ENCODE results near the gene GPR146. TPM values are rescaled to one million over a fixed set of nuclear protein-coding genes. Genes with fewer than 3 reads are reported as not detected.

Gene GPR146
- polyA plus RNA-seq, 3 donors = 0.48 to 0.92 (median 0.48) TPM

DNA sequence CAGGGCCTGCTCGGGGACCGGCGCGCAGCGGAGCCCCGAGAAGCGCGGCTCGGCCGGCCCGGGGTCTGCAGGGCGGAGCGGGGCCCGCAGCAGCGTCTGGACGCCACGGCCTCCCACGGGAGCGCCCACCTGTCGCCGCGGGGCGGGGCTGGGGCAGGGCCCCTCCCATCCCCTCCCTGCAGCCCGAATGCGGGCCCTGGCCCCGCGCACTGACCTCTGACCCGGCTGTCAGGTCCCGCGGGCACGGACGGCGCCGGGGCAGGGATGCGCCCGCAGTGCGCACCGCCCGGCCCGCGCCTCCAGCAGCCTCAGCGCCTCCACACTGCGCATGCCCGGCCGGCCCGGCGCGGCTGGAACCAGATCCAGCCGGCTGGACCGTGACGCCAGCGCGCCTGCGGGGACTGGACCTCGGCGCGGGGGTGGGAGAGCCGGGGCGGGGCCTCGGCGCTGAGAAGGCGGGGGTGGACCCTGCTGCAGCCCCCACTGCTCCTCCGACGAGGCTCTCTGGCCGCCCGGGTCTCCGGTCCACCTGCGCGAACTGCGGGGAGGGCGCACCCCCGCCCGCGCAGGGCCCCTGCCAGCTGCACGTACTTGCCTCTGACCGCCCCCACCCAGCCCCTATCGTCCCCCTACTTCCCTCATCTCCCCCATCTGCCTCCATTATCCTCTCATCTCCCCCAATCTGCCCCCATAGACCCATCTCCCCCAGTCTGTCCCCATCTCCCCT lies 16.1 kb upstream of the GPR146 start:
- Histone ChIP-seq H2AFZ (ENCODE audit: insufficient read depth, low read depth, low read length, poor library complexity, severe bottlenecking) (peak overlapping the region; percentile 74), H3K4me3 (replicated peaks in 1 of 3; ENCODE audit: low read depth in 2 of 3, low read length in 3 of 3) (peak overlapping the region; percentile 28 to 72 (median 41)), H3K4me2 (replicated peaks; ENCODE audit: extremely low read depth, low read length, poor library complexity, severe bottlenecking) (peak overlapping the region; percentile 88), H3K36me3 (replicated peaks in 1 of 2; ENCODE audit: control insufficient read depth in 1 of 2, insufficient read depth in 2 of 2, low read length in 2 of 2) (peaks cover 9 to 14% of the 10 kb centered on the region in 2 donors), H4K20me1 (ENCODE audit: insufficient read depth, low read length) (peaks cover 36% of the 10 kb centered on the region), H3K79me2 (ENCODE audit: insufficient read depth, low read length) (peaks cover 32% of the 10 kb centered on the region), H3K27me3 (ENCODE audit: control insufficient read depth in 2 of 2, insufficient read depth in 2 of 2, low read length in 2 of 2) (no peaks in the 10 kb centered on the region), H3K9ac (ENCODE audit: insufficient read depth, low read length, poor library complexity, severe bottlenecking) (peak overlapping the region; percentile 78), H3K27ac (ENCODE audit: low read depth in 1 of 2, low read length in 2 of 2) (peak overlapping the region; percentile 77 to 89), H3K4me1 (ENCODE audit: control insufficient read depth in 1 of 2, insufficient read depth in 2 of 2, low read length in 2 of 2) (peaks cover 49 to 68% of the 10 kb centered on the region in 2 donors), H3K9me3 (replicated peaks in 1 of 2; ENCODE audit: control insufficient read depth in 1 of 2, insufficient read depth in 1 of 2, low read length in 2 of 2) (peaks cover 0 to under 1% of the 10 kb centered on the region in 2 donors)
- Mint-ChIP-seq H3K36me3 (peaks cover 13 to 25% of the 10 kb centered on the region in 2 donors), H3K4me3 (peak overlapping the region; percentile 48 to 83), H3K4me1 (peaks cover 44% of the 10 kb centered on the region), H3K27me3 (ENCODE audit: low read depth in 3 of 3) (peaks cover 0 to 8% (median 5%) of the 10 kb centered on the region in 3 donors), H3K27ac (peak overlapping the region in 6 of 7 donors; percentile 86 to 94 (median 93)), H3K9me3 (peaks cover under 1 to 6% (median 2%) of the 10 kb centered on the region in 7 donors)
- TF ChIP-seq, protein P1, sequence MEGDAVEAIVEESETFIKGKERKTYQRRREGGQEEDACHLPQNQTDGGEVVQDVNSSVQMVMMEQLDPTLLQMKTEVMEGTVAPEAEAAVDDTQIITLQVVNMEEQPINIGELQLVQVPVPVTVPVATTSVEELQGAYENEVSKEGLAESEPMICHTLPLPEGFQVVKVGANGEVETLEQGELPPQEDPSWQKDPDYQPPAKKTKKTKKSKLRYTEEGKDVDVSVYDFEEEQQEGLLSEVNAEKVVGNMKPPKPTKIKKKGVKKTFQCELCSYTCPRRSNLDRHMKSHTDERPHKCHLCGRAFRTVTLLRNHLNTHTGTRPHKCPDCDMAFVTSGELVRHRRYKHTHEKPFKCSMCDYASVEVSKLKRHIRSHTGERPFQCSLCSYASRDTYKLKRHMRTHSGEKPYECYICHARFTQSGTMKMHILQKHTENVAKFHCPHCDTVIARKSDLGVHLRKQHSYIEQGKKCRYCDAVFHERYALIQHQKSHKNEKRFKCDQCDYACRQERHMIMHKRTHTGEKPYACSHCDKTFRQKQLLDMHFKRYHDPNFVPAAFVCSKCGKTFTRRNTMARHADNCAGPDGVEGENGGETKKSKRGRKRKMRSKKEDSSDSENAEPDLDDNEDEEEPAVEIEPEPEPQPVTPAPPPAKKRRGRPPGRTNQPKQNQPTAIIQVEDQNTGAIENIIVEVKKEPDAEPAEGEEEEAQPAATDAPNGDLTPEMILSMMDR (IDR thresholded peaks at IDR 0.05) = no peak
- WGBS (ENCODE audit: insufficient coverage) = under 1% methylated on average over 66 of the region's 77 CpGs
- intact Hi-C loops (cut with micrococcal nuclease) = loop anchor here in 1 of 2 donors (2.0 kb wide), 1 partner anchor 17 kb away; the partner anchor contains the start of gene GPR146
- DNase-seq = peak; percentile 81 to 83 (median 81)

DNA sequence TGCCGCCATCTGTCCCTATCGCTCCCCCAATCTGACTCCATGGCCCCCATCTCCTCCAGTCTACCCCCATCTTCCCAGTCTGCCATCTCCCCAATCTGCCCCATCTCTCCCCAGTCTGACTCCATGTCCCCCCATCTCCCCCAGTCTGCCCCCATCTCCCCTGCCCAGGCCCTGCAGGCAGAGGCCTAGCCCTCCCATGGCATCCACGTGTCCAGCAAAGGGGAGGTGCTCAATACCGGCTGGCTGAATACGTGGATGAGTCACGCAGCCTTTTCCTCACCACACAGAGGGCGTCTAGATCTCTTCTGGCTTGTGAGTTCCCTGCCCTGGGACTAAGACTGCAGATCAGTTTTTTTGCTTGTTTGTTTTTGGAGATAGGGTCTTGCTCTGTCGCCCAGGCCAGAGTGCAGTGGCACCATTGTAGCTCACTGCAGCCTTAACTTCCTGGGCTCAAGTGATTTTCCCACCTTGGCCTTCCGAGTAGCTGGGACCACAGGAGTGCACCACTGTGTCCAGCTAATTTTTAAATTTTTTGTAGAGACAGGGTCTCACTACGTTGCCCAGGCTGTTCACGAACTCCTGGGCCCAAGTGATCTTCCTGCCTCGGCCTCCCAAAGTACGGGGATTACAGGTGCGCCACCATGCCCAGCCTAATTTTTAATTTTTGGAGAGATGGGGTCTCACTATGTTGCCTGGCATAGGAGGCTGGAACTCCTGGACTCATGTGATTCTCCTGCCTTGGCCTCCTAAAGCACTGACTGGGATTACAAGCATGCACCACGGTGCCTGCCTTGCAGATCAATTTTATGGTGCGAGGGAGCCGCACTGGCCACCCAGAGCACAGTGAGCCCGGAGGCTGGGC lies 15.3 kb upstream of the GPR146 start:
- Mint-ChIP-seq H3K27ac (peak overlapping the region; percentile 86 to 94 (median 93)), H3K4me3 (peak overlapping the region; percentile 48 to 57), H3K4me1 (peaks cover 44% of the 10 kb centered on the region), H3K9me3 (no peaks in the 10 kb centered on the region), H3K36me3 (peaks cover 13 to 22% of the 10 kb centered on the region in 2 donors), H3K27me3 (ENCODE audit: low read depth in 3 of 3) (peaks cover 0 to 8% (median 4%) of the 10 kb centered on the region in 3 donors)
- H3K27ac ChIP-seq (ENCODE audit: low read depth in 1 of 2, low read length in 2 of 2) = peak overlapping the region; percentile 77 to 89
- 53% methylated on average over 16 of the region's 18 CpGs for WGBS (ENCODE audit: insufficient coverage)
- H3K9me3 ChIP-seq (replicated peaks in 1 of 2; ENCODE audit: control insufficient read depth in 1 of 2, insufficient read depth in 1 of 2, low read length in 2 of 2) = no peaks in the 10 kb centered on the region
- H3K4me2 ChIP-seq (replicated peaks; ENCODE audit: extremely low read depth, low read length, poor library complexity, severe bottlenecking) = peak overlapping the region; percentile 88
- peak overlapping the region; percentile 74 for H2AFZ ChIP-seq (ENCODE audit: insufficient read depth, low read depth, low read length, poor library complexity, severe bottlenecking)
- peaks cover 9 to 14% of the 10 kb centered on the region in 2 donors for H3K36me3 ChIP-seq (replicated peaks in 1 of 2; ENCODE audit: control insufficient read depth in 1 of 2, insufficient read depth in 2 of 2, low read length in 2 of 2)
- peaks cover 25% of the 10 kb centered on the region for H3K79me2 ChIP-seq (ENCODE audit: insufficient read depth, low read length)
- H3K27me3 ChIP-seq (ENCODE audit: control insufficient read depth in 2 of 2, insufficient read depth in 2 of 2, low read length in 2 of 2) = no peaks in the 10 kb centered on the region
- H3K4me1 ChIP-seq (ENCODE audit: control insufficient read depth in 1 of 2, insufficient read depth in 2 of 2, low read length in 2 of 2) = peaks cover 47 to 65% of the 10 kb centered on the region in 2 donors
- TF ChIP-seq, protein P1 (IDR thresholded peaks at IDR 0.05) = no peak
- H3K9ac ChIP-seq (ENCODE audit: insufficient read depth, low read length, poor library complexity, severe bottlenecking) = peak overlapping the region; percentile 78
- intact Hi-C loops (cut with micrococcal nuclease) = loop anchor here (1.0 to 2.0 kb wide), 2 partner anchors 15 to 16 kb away; partner anchors contain the start of gene GPR146 (in 2 of the 2)
- H3K4me3 ChIP-seq (replicated peaks in 1 of 3; ENCODE audit: low read depth in 2 of 3, low read length in 3 of 3) = peak overlapping the region; percentile 28 to 72 (median 38)
- DNase-seq = peak; percentile 87 to 91 (median 90)
- peaks cover 28% of the 10 kb centered on the region for H4K20me1 ChIP-seq (ENCODE audit: insufficient read depth, low read length)

Measured in CD14-positive monocyte (primary cell).